ENCODE data around the gene CCR1. TPM values are rescaled to one million over a fixed set of nuclear protein-coding genes. Genes with fewer than 3 reads are reported as not detected.
A peak's percentile ranks its signal among the peaks of the same experiment; 100 is the strongest.

Gene CCR1
- total and polyA plus RNA-seq, 2 experiments from 2014 or later = not detected

DNA sequence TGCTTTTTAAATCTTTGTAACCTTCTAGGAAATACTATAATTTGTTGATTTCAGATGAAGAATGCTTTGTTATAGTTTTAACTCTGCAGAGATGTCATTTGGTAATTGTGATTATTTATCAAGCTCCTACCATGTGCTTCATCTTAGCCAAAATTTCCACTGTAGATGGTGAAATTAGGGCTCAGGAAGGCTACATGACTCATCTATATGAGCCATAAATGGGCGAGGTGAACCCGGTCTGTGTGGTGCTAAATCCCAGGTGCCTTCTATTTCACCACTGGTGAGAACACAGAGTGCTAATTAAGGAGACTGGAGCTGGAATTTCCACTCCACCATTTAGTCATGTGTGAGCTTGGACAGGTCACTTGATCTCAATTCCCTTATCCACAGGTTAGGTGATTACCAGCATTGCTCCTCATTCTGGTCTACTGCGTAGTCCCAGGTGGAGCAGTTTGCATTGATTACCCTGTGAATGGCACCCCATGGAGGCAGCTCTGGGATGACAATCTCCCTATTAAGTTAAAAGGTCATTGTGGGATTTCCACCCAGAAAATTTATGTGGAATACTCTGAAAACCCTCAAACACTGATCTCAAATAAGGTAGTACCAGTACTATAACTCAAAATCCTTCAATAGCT lies 31.3 kb upstream of the CCR1 start (continued):
- TF ChIP-seq, protein P1, sequence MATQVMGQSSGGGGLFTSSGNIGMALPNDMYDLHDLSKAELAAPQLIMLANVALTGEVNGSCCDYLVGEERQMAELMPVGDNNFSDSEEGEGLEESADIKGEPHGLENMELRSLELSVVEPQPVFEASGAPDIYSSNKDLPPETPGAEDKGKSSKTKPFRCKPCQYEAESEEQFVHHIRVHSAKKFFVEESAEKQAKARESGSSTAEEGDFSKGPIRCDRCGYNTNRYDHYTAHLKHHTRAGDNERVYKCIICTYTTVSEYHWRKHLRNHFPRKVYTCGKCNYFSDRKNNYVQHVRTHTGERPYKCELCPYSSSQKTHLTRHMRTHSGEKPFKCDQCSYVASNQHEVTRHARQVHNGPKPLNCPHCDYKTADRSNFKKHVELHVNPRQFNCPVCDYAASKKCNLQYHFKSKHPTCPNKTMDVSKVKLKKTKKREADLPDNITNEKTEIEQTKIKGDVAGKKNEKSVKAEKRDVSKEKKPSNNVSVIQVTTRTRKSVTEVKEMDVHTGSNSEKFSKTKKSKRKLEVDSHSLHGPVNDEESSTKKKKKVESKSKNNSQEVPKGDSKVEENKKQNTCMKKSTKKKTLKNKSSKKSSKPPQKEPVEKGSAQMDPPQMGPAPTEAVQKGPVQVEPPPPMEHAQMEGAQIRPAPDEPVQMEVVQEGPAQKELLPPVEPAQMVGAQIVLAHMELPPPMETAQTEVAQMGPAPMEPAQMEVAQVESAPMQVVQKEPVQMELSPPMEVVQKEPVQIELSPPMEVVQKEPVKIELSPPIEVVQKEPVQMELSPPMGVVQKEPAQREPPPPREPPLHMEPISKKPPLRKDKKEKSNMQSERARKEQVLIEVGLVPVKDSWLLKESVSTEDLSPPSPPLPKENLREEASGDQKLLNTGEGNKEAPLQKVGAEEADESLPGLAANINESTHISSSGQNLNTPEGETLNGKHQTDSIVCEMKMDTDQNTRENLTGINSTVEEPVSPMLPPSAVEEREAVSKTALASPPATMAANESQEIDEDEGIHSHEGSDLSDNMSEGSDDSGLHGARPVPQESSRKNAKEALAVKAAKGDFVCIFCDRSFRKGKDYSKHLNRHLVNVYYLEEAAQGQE (IDR thresholded peaks at IDR 0.05; ENCODE audit: unreplicated experiment) = no peak
- TF ChIP-seq NANOG (IDR thresholded peaks at IDR 0.05; ENCODE audit: borderline replicate concordance) = no peak

DNA sequence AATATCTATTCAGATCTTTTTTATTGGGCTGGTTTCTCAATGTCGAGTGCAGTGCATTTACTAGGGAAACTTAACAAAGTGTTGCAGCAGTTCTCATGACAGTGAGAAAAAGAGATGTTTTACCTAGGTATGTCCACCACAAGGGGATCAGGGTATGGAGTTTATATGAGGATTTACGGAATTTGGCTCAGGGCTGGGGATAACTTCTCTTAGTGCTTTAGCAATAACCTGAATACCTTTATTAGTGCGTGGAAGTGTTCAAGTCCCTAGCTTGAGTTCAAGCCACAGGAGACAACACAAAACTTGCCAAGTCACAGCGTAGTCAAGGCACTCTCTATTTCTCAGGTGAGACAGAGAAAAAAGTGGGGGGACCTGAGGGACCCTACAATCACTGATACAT lies 30.3 kb upstream of the CCR1 start:
- H3K79me2 ChIP-seq (replicated peaks; ENCODE audit: insufficient read depth) = no peaks in the 10 kb centered on the region
- DNase-seq (ENCODE audit: low spot score) (no peak), ATAC-seq (no peak)
- H3K4me1 Mint-ChIP-seq = peaks cover 15% of the 10 kb centered on the region
- H3K4me2 ChIP-seq = no peak overlapping the region
- H3K27ac ChIP-seq (ENCODE audit: low read depth) = no peak overlapping the region
- no peak overlapping the region for H3K4me3 ChIP-seq
- peak overlapping the region; percentile 13; the same call in 1 of the 2 replicates for H3K27ac Mint-ChIP-seq
- no peak overlapping the region for H3K4me3 Mint-ChIP-seq
- no peaks in the 10 kb centered on the region for H3K36me3 ChIP-seq (ENCODE audit: insufficient read depth)
- no peaks in the 10 kb centered on the region for H3K27me3 ChIP-seq (ENCODE audit: insufficient read depth)
- H3K27me3 Mint-ChIP-seq (ENCODE audit: insufficient read depth, low read depth, poor library complexity) = no peaks in the 10 kb centered on the region
- no peaks in the 10 kb centered on the region for H3F3A ChIP-seq (replicated peaks; ENCODE audit: low read depth)
- H3K9me2 ChIP-seq (ENCODE audit: insufficient read depth) = 0 out of 2 replicates have a peak, but pooled peaks cover 3% of the 10 kb centered on the region
- no peaks in the 10 kb centered on the region for H3K9me3 Mint-ChIP-seq
- no peaks in the 10 kb centered on the region for H4K20me1 ChIP-seq (replicated peaks; ENCODE audit: insufficient read depth)
- H3K36me3 Mint-ChIP-seq (ENCODE audit: low read depth) = no peaks in the 10 kb centered on the region
- no peak overlapping the region; the same call in 1 of the 2 replicates for H2AFZ ChIP-seq
- 0 out of 2 replicates have a peak, but pooled peaks cover 8% of the 10 kb centered on the region for H3K4me1 ChIP-seq (ENCODE audit: insufficient read depth)
- TF ChIP-seq ETS1 (IDR thresholded peaks at IDR 0.05) = no peak
- no peak for TF ChIP-seq EZH2phosphoT487 (IDR thresholded peaks at IDR 0.05; ENCODE audit: unreplicated experiment)
- no peak for TF ChIP-seq CREB1 (CRISPR knock-in tag; IDR thresholded peaks at IDR 0.05; ENCODE audit: low read depth)
- no peak for TF ChIP-seq EZH2 (IDR thresholded peaks at IDR 0.05; ENCODE audit: low read depth, unreplicated experiment)
- TF ChIP-seq POLR2AphosphoS5 (IDR thresholded peaks at IDR 0.05; ENCODE audit: low read depth) = no peak
- TF ChIP-seq, protein P1 (IDR thresholded peaks at IDR 0.05; ENCODE audit: unreplicated experiment) = no peak
- no peak for TF ChIP-seq ZNF331 (CRISPR knock-in tag; IDR thresholded peaks at IDR 0.05; ENCODE audit: low read depth)
- TF ChIP-seq, protein P2, sequence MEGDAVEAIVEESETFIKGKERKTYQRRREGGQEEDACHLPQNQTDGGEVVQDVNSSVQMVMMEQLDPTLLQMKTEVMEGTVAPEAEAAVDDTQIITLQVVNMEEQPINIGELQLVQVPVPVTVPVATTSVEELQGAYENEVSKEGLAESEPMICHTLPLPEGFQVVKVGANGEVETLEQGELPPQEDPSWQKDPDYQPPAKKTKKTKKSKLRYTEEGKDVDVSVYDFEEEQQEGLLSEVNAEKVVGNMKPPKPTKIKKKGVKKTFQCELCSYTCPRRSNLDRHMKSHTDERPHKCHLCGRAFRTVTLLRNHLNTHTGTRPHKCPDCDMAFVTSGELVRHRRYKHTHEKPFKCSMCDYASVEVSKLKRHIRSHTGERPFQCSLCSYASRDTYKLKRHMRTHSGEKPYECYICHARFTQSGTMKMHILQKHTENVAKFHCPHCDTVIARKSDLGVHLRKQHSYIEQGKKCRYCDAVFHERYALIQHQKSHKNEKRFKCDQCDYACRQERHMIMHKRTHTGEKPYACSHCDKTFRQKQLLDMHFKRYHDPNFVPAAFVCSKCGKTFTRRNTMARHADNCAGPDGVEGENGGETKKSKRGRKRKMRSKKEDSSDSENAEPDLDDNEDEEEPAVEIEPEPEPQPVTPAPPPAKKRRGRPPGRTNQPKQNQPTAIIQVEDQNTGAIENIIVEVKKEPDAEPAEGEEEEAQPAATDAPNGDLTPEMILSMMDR (conservative IDR thresholded peaks at IDR 0.05; ENCODE audit: low read depth in 2 of 2) = no peak
